Trophoblast cell (in vitro differentiated cells and primary cell): ENCODE results near the gene PDE6A.
"Not testable (repeated sequence)": the region's sequence is repeated elsewhere in the genome, so short reads cannot be mapped to it uniquely, and the experiment has no call there.

Experiments
- DNase-seq, 2 donors: peaks; one replicate each; pipeline ENCODE4 v3.0.0-alpha.2; 2016
- H2AFZ ChIP-seq: 2 replicates; pipeline ENCODE4 v1.6.1; 2013; ENCODE audit warnings: low read length, moderate library complexity, mild to moderate bottlenecking; ENCODE audit not compliant: insufficient read depth, poor library complexity
- H2AK5ac ChIP-seq: 2 replicates; pipeline ENCODE4 v1.6.1; 2013; ENCODE audit warnings: mild to moderate bottlenecking, low read length
- H2BK120ac ChIP-seq: 2 replicates; pipeline ENCODE4 v1.6.1; 2013; ENCODE audit warnings: low read length, mild to moderate bottlenecking, moderate library complexity; ENCODE audit not compliant: insufficient read depth, poor library complexity
- H2BK12ac ChIP-seq: 2 replicates; pipeline ENCODE4 v1.6.1; 2013; ENCODE audit warnings: mild to moderate bottlenecking, low read length, moderate library complexity
- H2BK5ac ChIP-seq: 2 replicates; pipeline ENCODE4 v1.6.1; 2013; ENCODE audit warnings: low read length, low read depth, moderate library complexity, mild to moderate bottlenecking; ENCODE audit not compliant: poor library complexity
- H3K14ac ChIP-seq: 2 replicates; pipeline ENCODE4 v1.6.1; 2013; ENCODE audit warnings: mild to moderate bottlenecking, low read length
- H3K18ac ChIP-seq: 2 replicates; pipeline ENCODE4 v1.6.1; 2013; ENCODE audit warnings: mild to moderate bottlenecking, low read length
- H3K23ac ChIP-seq: 2 replicates; pipeline ENCODE4 v1.6.1; 2013; ENCODE audit warnings: low read length
- H3K27ac ChIP-seq: 2 replicates; pipeline ENCODE4 v1.5.1; 2013; ENCODE audit warnings: low read depth, mild to moderate bottlenecking, inconsistent platforms, low read length, moderate library complexity
- H3K27me3 ChIP-seq: 2 replicates; pipeline ENCODE4 v1.6.1; 2013; ENCODE audit warnings: inconsistent platforms, mild to moderate bottlenecking, low read length, moderate library complexity; ENCODE audit not compliant: insufficient read depth
- H3K36me3 ChIP-seq, 2 experiments: 1 replicate in 1 of 2; 2 replicates in 1 of 2; pipeline ENCODE4 v1.6.1; 2013; ENCODE audit warnings: low read length in 2 of 2, mild to moderate bottlenecking in 2 of 2, moderate library complexity in 1 of 2; ENCODE audit not compliant: insufficient read depth in 2 of 2, control insufficient read depth in 1 of 2
- H3K4ac ChIP-seq: 2 replicates; pipeline ENCODE4 v1.6.1; 2013; ENCODE audit warnings: low read depth, mild to moderate bottlenecking, low read length, moderate library complexity
- H3K4me1 ChIP-seq, 2 experiments: 1 replicate in 1 of 2; 2 replicates in 1 of 2; pipeline ENCODE4 v1.6.1; 2013; ENCODE audit warnings: low read length in 2 of 2, mild to moderate bottlenecking in 2 of 2, moderate library complexity in 1 of 2; ENCODE audit not compliant: insufficient read depth in 2 of 2, control insufficient read depth in 1 of 2
- H3K4me2 ChIP-seq: 2 replicates; pipeline ENCODE4 v1.6.1; 2013; ENCODE audit warnings: inconsistent platforms, mild to moderate bottlenecking, low read length, moderate library complexity
- H3K4me3 ChIP-seq: 2 replicates; pipeline ENCODE4 v1.5.1; 2013; ENCODE audit warnings: mild to moderate bottlenecking, low read depth, low read length, inconsistent platforms
- H3K79me1 ChIP-seq: one replicate; pipeline ENCODE4 v1.6.1; 2013; ENCODE audit warnings: low read length
- H3K79me2 ChIP-seq: 2 replicates; pipeline ENCODE4 v1.6.1; 2013; ENCODE audit warnings: low read length, mild to moderate bottlenecking; ENCODE audit not compliant: control insufficient read depth, insufficient read depth, poor library complexity
- H3K9ac ChIP-seq: 2 replicates; pipeline ENCODE4 v1.6.1; 2013; ENCODE audit warnings: mild to moderate bottlenecking, low read length
- H3K9me3 ChIP-seq: 2 replicates; pipeline ENCODE4 v1.6.1; 2013; ENCODE audit warnings: low read depth, mild to moderate bottlenecking, control low read depth, inconsistent platforms, low read length; ENCODE audit not compliant: insufficient read depth
- H4K12ac ChIP-seq: 2 replicates; pipeline ENCODE4 v1.6.1; 2013; ENCODE audit warnings: low read depth, mild to moderate bottlenecking, low read length, moderate library complexity
- H4K8ac ChIP-seq: 2 replicates; pipeline ENCODE4 v1.6.1; 2013; ENCODE audit warnings: low read depth, mild to moderate bottlenecking, low read length, moderate library complexity
- H4K91ac ChIP-seq: one replicate; pipeline ENCODE4 v1.6.1; 2013; ENCODE audit warnings: low read depth, mild to moderate bottlenecking, low read length, moderate library complexity
- WGBS: extraction: QIAGEN DNeasy Blood & Tissue Kit; methylation state at CpG from one replicate; pipeline ENCODE4 v1.1.7; 2013; ENCODE audit warnings: missing lambda C conversion rate; ENCODE audit not compliant: insufficient read length, insufficient coverage; ENCODE audit errors: extremely low coverage; 5-methylcytosine and 5-hydroxymethylcytosine counted together

PDE6A gene

DNA sequence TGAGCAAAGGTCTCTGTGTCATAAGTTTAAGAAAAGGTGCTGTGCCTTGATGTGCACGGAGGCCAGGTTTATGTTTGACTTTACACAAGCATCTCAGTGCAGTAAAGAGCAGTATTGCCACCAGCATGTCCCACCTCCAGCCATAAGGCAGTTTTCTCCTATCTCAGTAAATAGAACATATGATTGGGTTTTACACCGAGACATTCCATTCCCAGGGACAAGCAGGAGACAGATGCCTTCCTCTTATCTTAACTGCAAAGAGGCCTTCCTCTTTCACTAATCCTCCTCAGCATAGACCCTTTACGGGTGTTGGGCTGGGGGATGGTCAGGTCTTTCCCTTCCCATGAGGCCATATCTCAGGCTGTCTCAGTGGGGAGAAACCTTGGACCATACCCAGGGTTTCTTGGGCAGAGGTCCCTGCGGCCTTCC is 1.8 kb downstream of the PDE6A start:
- not testable (repeated sequence) for H3K79me1 ChIP-seq, H4K8ac ChIP-seq, H3K14ac ChIP-seq, H3K36me3 ChIP-seq, DNase-seq, H3K9ac ChIP-seq, H2AK5ac ChIP-seq, H3K18ac ChIP-seq, H3K9me3 ChIP-seq, H3K4ac ChIP-seq, H3K27ac ChIP-seq, H4K12ac ChIP-seq, H3K79me2 ChIP-seq, H2BK5ac ChIP-seq, H3K4me1 ChIP-seq, H3K4me2 ChIP-seq, H2BK12ac ChIP-seq, H3K23ac ChIP-seq, H3K4me3 ChIP-seq, H4K91ac ChIP-seq, H3K27me3 ChIP-seq, H2BK120ac ChIP-seq, H2AFZ ChIP-seq
- no CpG with 5 or more reads among the region's 4 CpGs for WGBS

DNA sequence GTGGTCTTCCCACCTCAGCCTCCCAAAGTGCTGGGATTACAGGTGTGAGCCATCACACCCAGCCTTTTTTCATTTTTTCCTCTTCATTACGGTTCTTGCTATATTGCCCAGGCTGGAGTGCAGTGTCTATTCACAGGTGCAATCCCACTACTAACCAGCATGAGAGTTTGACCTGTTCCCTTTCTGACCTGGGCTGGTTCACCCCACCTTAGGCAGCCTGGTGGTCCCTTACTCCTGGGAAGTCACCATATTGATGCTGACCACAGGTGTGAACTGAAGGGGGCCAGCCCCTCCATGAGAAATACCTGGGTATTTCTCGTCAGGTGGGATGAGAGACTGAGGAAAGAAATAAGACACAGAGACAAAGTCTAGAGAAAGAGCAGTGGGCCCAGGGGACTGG is 2.4 kb downstream of the PDE6A start:
- whole genome bisulfite sequencing = no CpG with 5 or more reads among the region's 2 CpGs
- Histone ChIP-seq H3K36me3 (no peaks in the 10 kb centered on the region), H2BK120ac (no peak overlapping the region), H3K14ac (no peak overlapping the region), H2AK5ac (no peak overlapping the region), H2AFZ (no peak overlapping the region), H4K12ac (no peak overlapping the region), H4K8ac (no peak overlapping the region), H4K91ac (no peak overlapping the region), H3K4me1 (peaks cover 0 to 7% of the 10 kb centered on the region in 2 experiments), H3K79me1 (no peaks in the 10 kb centered on the region), H3K27me3 (no peaks in the 10 kb centered on the region), H3K18ac (no peak overlapping the region), H3K79me2 (no peaks in the 10 kb centered on the region), H3K4me3 (no peak overlapping the region), H3K23ac (no peak overlapping the region), H3K4me2 (no peak overlapping the region), H2BK5ac (no peak overlapping the region), H3K9ac (no peak overlapping the region), H3K4ac (no peak overlapping the region), H3K27ac (no peak overlapping the region), H3K9me3 (no peaks in the 10 kb centered on the region), H2BK12ac (no peak overlapping the region)
- no peak for DNase-seq

DNA sequence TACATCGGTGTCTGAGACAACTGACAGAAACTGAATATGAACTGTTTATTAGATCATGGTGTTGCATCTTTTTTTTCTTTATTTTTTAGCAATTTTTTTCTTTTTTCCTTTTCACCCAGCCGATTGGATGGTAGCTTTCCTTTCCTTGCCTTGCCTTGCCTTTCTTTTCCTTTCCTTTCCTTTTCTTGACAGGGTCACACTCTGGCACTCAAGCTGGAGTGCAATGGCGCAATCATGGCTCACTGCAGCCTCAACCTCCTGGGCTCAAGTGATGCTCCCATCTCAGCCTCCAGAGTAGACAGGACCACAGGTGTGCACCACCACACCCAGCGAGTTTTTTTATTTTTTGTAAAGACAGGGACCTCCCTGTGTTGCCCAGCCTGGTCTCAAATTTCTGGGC is 2.8 kb downstream of the PDE6A start:
- no peaks in the 10 kb centered on the region for H3K9me3 ChIP-seq
- H3K4me2 ChIP-seq = no peak overlapping the region
- H4K12ac ChIP-seq = no peak overlapping the region
- no peak overlapping the region for H2AK5ac ChIP-seq
- H2BK12ac ChIP-seq = no peak overlapping the region
- no peak overlapping the region for H4K8ac ChIP-seq
- H3K9ac ChIP-seq = no peak overlapping the region
- peaks cover 0 to 7% of the 10 kb centered on the region in 2 experiments for H3K4me1 ChIP-seq
- no peak overlapping the region for H2AFZ ChIP-seq
- H3K14ac ChIP-seq = no peak overlapping the region
- no peak for DNase-seq
- H2BK5ac ChIP-seq = no peak overlapping the region
- H3K23ac ChIP-seq = no peak overlapping the region
- H3K4me3 ChIP-seq = no peak overlapping the region
- no peaks in the 10 kb centered on the region for H3K36me3 ChIP-seq
- H3K79me2 ChIP-seq = no peaks in the 10 kb centered on the region
- H3K79me1 ChIP-seq = no peaks in the 10 kb centered on the region
- H3K27ac ChIP-seq = no peak overlapping the region
- H3K4ac ChIP-seq = no peak overlapping the region
- H3K27me3 ChIP-seq = no peaks in the 10 kb centered on the region
- no peak overlapping the region for H3K18ac ChIP-seq
- no CpG with 5 or more reads among the region's 4 CpGs for WGBS
- no peak overlapping the region for H4K91ac ChIP-seq
- H2BK120ac ChIP-seq = no peak overlapping the region

DNA sequence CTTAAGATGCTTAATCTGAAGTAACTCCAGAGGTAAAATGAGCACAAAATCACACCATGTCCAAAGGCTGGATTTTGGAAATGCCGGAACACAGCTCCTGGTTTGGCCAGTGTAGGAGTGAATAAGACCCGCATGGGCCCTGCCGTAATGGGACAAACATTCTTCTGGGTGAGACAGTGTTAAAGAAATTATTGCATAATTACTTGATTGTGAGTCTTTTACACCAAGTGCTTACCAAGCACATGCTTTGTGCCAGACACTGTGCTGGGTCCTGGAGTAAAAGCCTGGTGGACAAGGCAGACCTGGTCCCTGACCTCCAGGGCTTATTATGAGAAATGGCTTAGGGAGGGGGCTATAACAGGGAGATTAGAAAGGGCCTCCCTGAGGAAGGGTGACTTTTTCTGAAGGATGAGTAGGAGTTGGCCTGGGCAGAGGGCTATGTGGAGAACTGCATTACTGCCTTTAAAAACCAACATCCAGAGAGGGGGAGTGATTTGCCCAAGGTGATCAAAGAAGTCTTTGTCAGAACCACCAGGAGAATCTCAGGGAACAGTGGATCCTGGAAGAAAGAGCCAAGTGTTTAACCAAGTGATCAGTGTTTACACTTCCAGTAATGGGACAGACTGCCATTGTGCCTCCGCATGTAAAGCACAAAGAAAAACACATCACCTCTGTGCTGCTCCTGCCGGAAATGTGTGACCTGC is 3.5 kb downstream of the PDE6A start:
- no peak overlapping the region for H2BK5ac ChIP-seq
- H3K4me3 ChIP-seq = no peak overlapping the region
- H3K18ac ChIP-seq = no peak overlapping the region
- no peak overlapping the region for H4K8ac ChIP-seq
- H3K4me1 ChIP-seq = peaks cover 0 to 7% of the 10 kb centered on the region in 2 experiments
- no peak overlapping the region for H3K27ac ChIP-seq
- H3K9me3 ChIP-seq = no peaks in the 10 kb centered on the region
- no peak overlapping the region for H2BK12ac ChIP-seq
- H4K91ac ChIP-seq = no peak overlapping the region
- H3K79me1 ChIP-seq = no peaks in the 10 kb centered on the region
- no peaks in the 10 kb centered on the region for H3K79me2 ChIP-seq
- H3K27me3 ChIP-seq = no peaks in the 10 kb centered on the region
- H3K4ac ChIP-seq = no peak overlapping the region
- H4K12ac ChIP-seq = no peak overlapping the region
- H3K36me3 ChIP-seq = no peaks in the 10 kb centered on the region
- H3K14ac ChIP-seq = no peak overlapping the region
- no CpG with 5 or more reads among the region's 5 CpGs for WGBS
- H3K23ac ChIP-seq = no peak overlapping the region
- no peak overlapping the region for H3K4me2 ChIP-seq
- no peak overlapping the region for H2AFZ ChIP-seq
- H2BK120ac ChIP-seq = no peak overlapping the region
- peak; percentile 58 to 81 for DNase-seq
- no peak overlapping the region for H3K9ac ChIP-seq
- no peak overlapping the region for H2AK5ac ChIP-seq
